Measurements from ENCODE around the gene NKX1-1.

NKX1-1 gene

DNA sequence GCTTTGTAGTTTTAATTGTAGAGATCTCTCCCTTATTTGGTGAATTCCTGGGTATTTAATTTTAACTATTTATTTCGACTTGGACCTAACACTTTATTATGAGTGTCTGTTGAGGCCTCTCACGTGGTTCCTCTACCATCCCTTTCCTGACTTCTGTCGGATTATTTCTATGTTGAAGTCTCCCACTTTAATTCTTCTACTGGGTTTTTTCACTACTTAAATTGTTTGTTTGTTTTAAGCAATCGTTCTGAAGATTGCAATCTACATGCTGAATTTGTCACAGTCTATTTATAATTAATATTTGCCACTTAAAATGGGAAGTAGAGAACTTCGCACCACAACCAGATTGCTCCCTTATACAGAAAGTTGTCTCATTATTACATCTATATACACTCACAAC lies 20.8 kb upstream of the NKX1-1 start:
- TF ChIP-seq, protein P1, sequence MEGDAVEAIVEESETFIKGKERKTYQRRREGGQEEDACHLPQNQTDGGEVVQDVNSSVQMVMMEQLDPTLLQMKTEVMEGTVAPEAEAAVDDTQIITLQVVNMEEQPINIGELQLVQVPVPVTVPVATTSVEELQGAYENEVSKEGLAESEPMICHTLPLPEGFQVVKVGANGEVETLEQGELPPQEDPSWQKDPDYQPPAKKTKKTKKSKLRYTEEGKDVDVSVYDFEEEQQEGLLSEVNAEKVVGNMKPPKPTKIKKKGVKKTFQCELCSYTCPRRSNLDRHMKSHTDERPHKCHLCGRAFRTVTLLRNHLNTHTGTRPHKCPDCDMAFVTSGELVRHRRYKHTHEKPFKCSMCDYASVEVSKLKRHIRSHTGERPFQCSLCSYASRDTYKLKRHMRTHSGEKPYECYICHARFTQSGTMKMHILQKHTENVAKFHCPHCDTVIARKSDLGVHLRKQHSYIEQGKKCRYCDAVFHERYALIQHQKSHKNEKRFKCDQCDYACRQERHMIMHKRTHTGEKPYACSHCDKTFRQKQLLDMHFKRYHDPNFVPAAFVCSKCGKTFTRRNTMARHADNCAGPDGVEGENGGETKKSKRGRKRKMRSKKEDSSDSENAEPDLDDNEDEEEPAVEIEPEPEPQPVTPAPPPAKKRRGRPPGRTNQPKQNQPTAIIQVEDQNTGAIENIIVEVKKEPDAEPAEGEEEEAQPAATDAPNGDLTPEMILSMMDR (conservative IDR thresholded peaks at IDR 0.05; ENCODE audit: control insufficient read depth, insufficient read depth, low read depth, low read length): no peak

DNA sequence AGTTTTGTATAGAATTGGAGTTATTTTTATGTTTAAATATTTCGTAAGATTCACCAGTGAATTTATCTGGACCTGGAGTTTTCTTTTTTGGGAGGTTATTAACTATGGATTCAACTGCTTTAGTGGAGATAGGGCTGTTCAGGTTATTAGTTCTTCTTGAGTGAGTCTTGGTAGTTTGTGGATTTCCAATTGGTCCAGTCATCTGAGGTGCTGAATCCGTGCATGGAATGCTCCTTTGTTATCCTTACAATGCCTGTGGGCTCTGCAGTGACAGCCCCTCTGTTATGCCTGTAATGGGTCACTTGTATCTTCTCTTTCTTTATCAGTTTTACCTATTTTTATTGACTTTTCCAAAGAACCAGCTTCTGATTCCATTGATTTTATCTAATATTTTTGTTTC lies 15.4 kb upstream of the NKX1-1 start:
- TF ChIP-seq, protein P1 (conservative IDR thresholded peaks at IDR 0.05; ENCODE audit: control insufficient read depth, insufficient read depth, low read depth, low read length): no peak
- DNase-seq (ENCODE audit: low read depth): no peak
- no peak overlapping the region for H3K4me3 ChIP-seq (ENCODE audit: control insufficient read depth, low read depth, low read length)

More for the DNA sequence above, 20.8 kb upstream of the NKX1-1 start:
- no peak overlapping the region for H3K4me3 ChIP-seq (ENCODE audit: control insufficient read depth, low read depth, low read length)
- DNase-seq (ENCODE audit: low read depth): no peak

DNA sequence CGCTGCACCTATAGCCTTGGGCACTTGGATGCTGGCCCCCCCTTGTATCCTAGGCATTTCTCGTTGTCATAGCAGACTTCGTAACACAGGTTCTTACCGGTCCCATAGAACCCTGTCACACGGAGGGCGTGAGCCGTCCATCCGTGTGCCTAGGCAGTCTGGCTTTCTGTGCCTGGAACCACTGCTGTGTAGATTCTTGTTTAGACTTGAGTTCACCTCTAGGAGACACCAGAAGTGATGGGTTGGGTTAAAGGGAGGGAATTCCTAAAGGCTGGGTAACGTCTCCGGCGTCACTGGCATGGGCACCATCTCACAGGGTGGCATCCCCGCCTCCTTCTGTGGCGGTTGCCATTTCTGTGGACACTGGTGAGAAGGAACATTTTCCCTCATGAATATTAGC lies 13.5 kb upstream of the NKX1-1 start:
- no peak overlapping the region for H3K4me3 ChIP-seq (ENCODE audit: control insufficient read depth, low read depth, low read length)
- DNase-seq (ENCODE audit: low read depth): no peak
- TF ChIP-seq, protein P1 (conservative IDR thresholded peaks at IDR 0.05; ENCODE audit: control insufficient read depth, insufficient read depth, low read depth, low read length): no peak

DNA sequence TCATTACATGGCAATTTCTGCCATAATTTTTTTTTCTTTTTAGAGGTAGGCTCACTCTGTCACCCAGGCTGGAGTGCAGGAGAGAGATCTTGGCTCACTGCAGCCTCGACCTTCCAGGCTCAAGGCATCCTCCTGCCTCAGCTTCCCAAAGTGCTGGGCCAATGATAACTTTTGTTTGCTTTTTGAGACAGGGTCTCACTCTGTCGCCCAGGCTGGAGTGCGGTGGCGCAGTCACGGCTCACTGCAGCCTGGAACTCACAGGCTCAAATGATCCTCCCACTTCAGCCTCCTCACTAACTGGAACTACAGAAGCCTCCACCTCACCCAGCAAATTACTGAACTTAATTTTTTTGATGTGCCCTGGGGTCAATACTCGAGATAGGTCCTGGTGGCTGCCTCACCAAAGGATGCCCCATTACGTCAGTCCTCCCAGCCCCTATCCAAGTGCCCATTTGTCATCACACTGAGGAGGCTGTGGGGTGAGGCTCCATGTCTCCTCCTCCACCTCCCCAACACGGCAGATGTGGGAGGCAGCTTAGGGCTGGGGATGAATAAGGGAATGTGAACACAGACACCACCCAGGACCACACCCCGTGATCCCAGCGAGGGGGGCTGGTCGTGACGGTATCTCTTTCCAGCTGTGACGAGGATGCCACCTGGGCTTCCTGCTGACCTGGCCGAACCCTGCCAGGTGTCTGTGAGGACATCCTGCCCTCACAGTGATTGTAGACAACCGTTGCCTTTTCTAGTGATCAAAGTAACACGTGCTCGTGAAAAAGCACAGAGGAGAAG lies 12.4 kb upstream of the NKX1-1 start:
- TF ChIP-seq, protein P1 (conservative IDR thresholded peaks at IDR 0.05; ENCODE audit: control insufficient read depth, insufficient read depth, low read depth, low read length): no peak
- DNase-seq (ENCODE audit: low read depth): no peak
- no peak overlapping the region for H3K4me3 ChIP-seq (ENCODE audit: control insufficient read depth, low read depth, low read length)

DNA sequence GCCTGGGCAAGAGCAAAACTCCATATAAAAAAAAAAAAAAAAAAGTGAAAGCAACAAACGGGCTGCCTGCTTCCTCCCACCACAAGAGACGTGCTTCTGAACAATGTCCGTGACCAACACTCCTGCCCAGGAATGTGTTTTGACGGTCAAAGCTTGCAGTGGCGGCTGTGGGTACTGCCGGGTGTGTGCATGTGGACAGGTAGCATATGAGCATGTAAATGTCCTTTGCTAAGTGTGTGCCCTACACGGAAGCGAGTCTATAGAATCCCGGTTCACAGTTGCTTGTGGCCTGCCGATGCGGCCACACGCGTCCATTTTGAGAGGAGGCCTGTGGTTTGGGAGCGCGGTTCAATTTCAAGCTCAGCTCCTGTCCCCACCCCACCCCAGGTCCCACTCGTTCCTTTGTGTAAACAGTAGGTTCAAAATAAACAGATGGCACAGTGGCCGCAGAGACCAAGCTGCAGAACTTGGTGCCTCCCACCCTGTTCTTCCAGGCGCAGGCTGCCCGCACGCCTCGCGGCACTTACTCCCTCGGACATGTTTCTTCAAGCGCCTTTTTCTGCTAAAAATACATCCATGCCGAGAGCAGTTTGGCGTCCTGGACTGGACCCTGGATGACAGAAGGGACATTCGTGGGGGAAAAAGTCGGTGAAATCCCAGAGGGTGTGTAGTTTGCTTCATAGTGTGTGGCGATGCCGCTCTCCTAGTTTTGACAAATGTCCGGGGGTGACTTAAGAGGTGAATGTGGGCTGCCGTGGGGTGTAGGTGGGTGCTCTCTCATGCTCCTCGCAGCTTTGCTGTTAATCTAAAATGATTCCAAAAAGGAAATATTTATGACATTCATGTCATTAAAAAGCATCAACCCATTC lies 11.5 kb upstream of the NKX1-1 start:
- TF ChIP-seq, protein P1 (conservative IDR thresholded peaks at IDR 0.05; ENCODE audit: control insufficient read depth, insufficient read depth, low read depth, low read length): no peak
- no peak overlapping the region for H3K4me3 ChIP-seq (ENCODE audit: control insufficient read depth, low read depth, low read length)
- DNase-seq (ENCODE audit: low read depth): no peak

DNA sequence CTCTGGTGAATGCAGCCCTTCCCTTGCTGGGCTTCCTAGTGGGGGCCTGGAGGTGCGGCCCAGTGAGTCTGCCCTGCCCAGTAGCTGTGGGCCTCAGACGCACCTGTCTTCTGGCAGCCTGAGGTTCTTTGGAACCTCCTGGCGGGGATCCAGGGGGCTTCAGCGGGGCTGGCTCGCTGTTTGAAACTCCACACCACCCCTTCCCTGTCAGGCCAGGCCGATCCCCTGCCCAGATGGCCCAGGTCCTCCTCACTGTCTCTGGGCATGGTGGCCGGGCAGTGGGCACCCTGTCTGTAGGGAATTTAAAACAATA lies 10.7 kb upstream of the NKX1-1 start:
- H3K4me3 ChIP-seq (ENCODE audit: control insufficient read depth, low read depth, low read length): no peak overlapping the region
- no peak for DNase-seq (ENCODE audit: low read depth)
- TF ChIP-seq, protein P1 (conservative IDR thresholded peaks at IDR 0.05; ENCODE audit: control insufficient read depth, insufficient read depth, low read depth, low read length): no peak
